Keratinocyte (primary cell): ENCODE measurements around the gene LRRC38. TPM values are rescaled to one million over a fixed set of nuclear protein-coding genes. Genes with fewer than 3 reads are reported as not detected.

Experiments used
- DNase-seq: peaks from one replicate; pipeline ENCODE4 v3.0.0-alpha.2; 2011; ENCODE audit warnings: low read depth, missing footprints, low spot score
- FAIRE-seq: peaks from 2 replicates; lab custom pipeline; 2011; peaks lifted over from hg19 to GRCh38; lab: Jason Lieb, UNC
- H2AFZ ChIP-seq: 2 replicates; pipeline ENCODE4 v1.6.0; 2012; ENCODE audit warnings: low read length, control low read depth, inconsistent platforms; ENCODE audit not compliant: control insufficient read depth
- H3K27ac ChIP-seq: 2 replicates; pipeline ENCODE4 v1.5.1; 2011; ENCODE audit warnings: low read length; ENCODE audit not compliant: control insufficient read depth, insufficient read depth
- H3K27me3 ChIP-seq: 3 replicates; pipeline ENCODE4 v1.6.0; 2011; ENCODE audit warnings: low read length; ENCODE audit not compliant: control insufficient read depth, insufficient read depth; ENCODE audit errors: extremely low read depth
- H3K36me3 ChIP-seq, 2 experiments: 2 replicates in 1 of 2; 3 replicates in 1 of 2; pipeline ENCODE4 v1.5.1; 2011; ENCODE audit warnings: low read length in 2 of 2, mild to moderate bottlenecking in 1 of 2; ENCODE audit not compliant: control insufficient read depth in 2 of 2, insufficient read depth in 2 of 2; ENCODE audit errors: extremely low read depth in 1 of 2
- H3K4me1 ChIP-seq: 3 replicates; pipeline ENCODE4 v1.5.1; 2011; ENCODE audit warnings: low read length; ENCODE audit not compliant: control insufficient read depth, insufficient read depth; ENCODE audit errors: extremely low read depth
- H3K4me2 ChIP-seq: 3 replicates; pipeline ENCODE4 v1.6.0; 2011; ENCODE audit warnings: low read depth, low read length; ENCODE audit not compliant: control insufficient read depth, insufficient read depth; ENCODE audit errors: extremely low read depth
- H3K4me3 ChIP-seq, 3 experiments: fragments of 200-600 bp in 1 of 3; sonication (generic) in 1 of 3; 2 replicates in 2 of 3; 3 replicates in 1 of 3; pipeline ENCODE4 v1.5.1; 2011 to 2016; ENCODE audit warnings: low read length in 3 of 3, mild to moderate bottlenecking in 3 of 3, control low read depth in 2 of 3, inconsistent platforms in 1 of 3, low read depth in 1 of 3, mixed read lengths in 1 of 3, mixed run types in 1 of 3, moderate library complexity in 1 of 3; ENCODE audit not compliant: control insufficient read depth in 2 of 3, insufficient read depth in 2 of 3; ENCODE audit errors: extremely low read depth in 1 of 3
- H3K79me2 ChIP-seq: 2 replicates; pipeline ENCODE4 v1.6.0; 2012; ENCODE audit warnings: low read length; ENCODE audit not compliant: control insufficient read depth, insufficient read depth
- H3K9ac ChIP-seq: 3 replicates; pipeline ENCODE4 v1.6.0; 2011; ENCODE audit warnings: low read length; ENCODE audit not compliant: control insufficient read depth, insufficient read depth; ENCODE audit errors: extremely low read depth
- H3K9me1 ChIP-seq: 3 replicates; pipeline ENCODE4 v1.6.0; 2011; ENCODE audit warnings: low read length; ENCODE audit not compliant: control insufficient read depth, insufficient read depth; ENCODE audit errors: extremely low read depth
- H3K9me3 ChIP-seq: 2 replicates; pipeline ENCODE4 v1.5.1; 2012; ENCODE audit warnings: low read depth, low read length; ENCODE audit not compliant: control insufficient read depth
- H4K20me1 ChIP-seq: 3 replicates; pipeline ENCODE4 v1.6.0; 2011; ENCODE audit warnings: low read length; ENCODE audit not compliant: control insufficient read depth, insufficient read depth; ENCODE audit errors: extremely low read depth
- CTCF ChIP-seq, 3 experiments: IDR thresholded peaks in 1 of 3; conservative IDR thresholded peaks in 1 of 3; optimal IDR thresholded peaks in 1 of 3; 2 replicates in 2 of 3; 3 replicates in 1 of 3; pipeline versions ENCODE3 to v1.5.1; 2011; ENCODE audit warnings: low read length in 3 of 3, mild to moderate bottlenecking in 3 of 3, moderate library complexity in 2 of 3, control low read depth in 1 of 3, inconsistent platforms in 1 of 3; ENCODE audit not compliant: insufficient read depth in 2 of 3; ENCODE audit errors: extremely low read depth in 1 of 3
- EZH2 ChIP-seq: IDR thresholded peaks from one replicate; pipeline ENCODE4 v1.6.1; 2012; ENCODE audit warnings: inconsistent platforms, mild to moderate bottlenecking, low read length, moderate library complexity
- dilution Hi-C: fragments of 300-500 bp; cut with MboI; formaldehyde crosslinking; loops from one replicate; pipeline ENCODE4 v1.7.0; 2020; ENCODE audit warnings: low sequenced_read_pairs; ENCODE audit not compliant: extremely low pct_ligation_motif_present
- polyA plus RNA-seq, 5 experiments: library from polyadenylated mRNA; depleted of rRNA in 3 of 5; stranded (reverse) in 3 of 5; stranded (forward) in 1 of 5; unstranded in 1 of 5; fragments of >200 nt; gene quantifications; 1 replicate in 1 of 5; 2 replicates in 3 of 5; 3 replicates in 1 of 5; pipeline versions ENCODE4 v1.2.1 to v1.2.3, GENCODE V29; 2011 to 2012; ENCODE audit warnings: missing spikeins in 2 of 5, low read depth in 1 of 5, low replicate concordance in 1 of 5

The LRRC38 gene
- polyA plus RNA-seq, 1 donor (not counting 4 experiments of a cell fraction or from before 2014, with no cell fraction given): not detected

- Histone ChIP-seq H3K27me3 (no peaks in the 10 kb centered on the region), H3K36me3 (no peaks in the 10 kb centered on the region), H3K27ac (no peak overlapping the region), H3K9ac (no peak overlapping the region), H3K79me2 (no peaks in the 10 kb centered on the region), H3K9me3 (no peaks in the 10 kb centered on the region), H3K4me2 (no peak overlapping the region), H3K4me3 (no peak overlapping the region), H2AFZ (no peak overlapping the region), H3K4me1 (no peaks in the 10 kb centered on the region), H3K9me1 (no peaks in the 10 kb centered on the region), H4K20me1 (no peaks in the 10 kb centered on the region)
- dilution Hi-C loops: no loop called here
- DNase-seq: no peak
- FAIRE-seq: no peak
- TF ChIP-seq EZH2 (no peak), CTCF (optimal IDR thresholded peaks at IDR 0.05 in 1 of 3, IDR thresholded peaks at IDR 0.05 in 1 of 3, conservative IDR thresholded peaks at IDR 0.05 in 1 of 3; ENCODE audit: extremely low read depth in 1 of 3, insufficient read depth in 2 of 3, low read length in 3 of 3) (no peak)
Measured at GRCh38 chr1:13560541-13560940, 46.7 kb upstream of the LRRC38 start.

GRCh38 chr1:13556224-13556764, 42.5 kb upstream of the LRRC38 start:
- Histone ChIP-seq H3K79me2 (no peaks in the 10 kb centered on the region), H3K27me3 (no peaks in the 10 kb centered on the region), H2AFZ (no peak overlapping the region), H3K4me1 (no peaks in the 10 kb centered on the region), H3K4me3 (no peak overlapping the region), H3K9me1 (no peaks in the 10 kb centered on the region), H4K20me1 (no peaks in the 10 kb centered on the region), H3K36me3 (no peaks in the 10 kb centered on the region), H3K9ac (no peak overlapping the region), H3K4me2 (no peak overlapping the region), H3K9me3 (no peaks in the 10 kb centered on the region), H3K27ac (no peak overlapping the region)
- TF ChIP-seq EZH2 (no peak), CTCF (optimal IDR thresholded peaks at IDR 0.05 in 1 of 3, IDR thresholded peaks at IDR 0.05 in 1 of 3, conservative IDR thresholded peaks at IDR 0.05 in 1 of 3; ENCODE audit: extremely low read depth in 1 of 3, insufficient read depth in 2 of 3, low read length in 3 of 3) (no peak)
- no peak for DNase-seq
- FAIRE-seq: no peak
- dilution Hi-C loops: no loop called here
